Parietal lobe (tissue), 1 donor: Measurements from ENCODE around the gene PCDHB4. TPM values are rescaled to one million over a fixed set of nuclear protein-coding genes. Genes with fewer than 3 reads are reported as not detected.

Source experiments
- total RNA-seq: library from RNA; depleted of rRNA; stranded (reverse); fragments of >200 nt; gene quantifications from one replicate; pipeline ENCODE4 v1.2.3, GENCODE V29; 2014

The PCDHB4 gene
- 11.0 TPM for total RNA-seq

DNA sequence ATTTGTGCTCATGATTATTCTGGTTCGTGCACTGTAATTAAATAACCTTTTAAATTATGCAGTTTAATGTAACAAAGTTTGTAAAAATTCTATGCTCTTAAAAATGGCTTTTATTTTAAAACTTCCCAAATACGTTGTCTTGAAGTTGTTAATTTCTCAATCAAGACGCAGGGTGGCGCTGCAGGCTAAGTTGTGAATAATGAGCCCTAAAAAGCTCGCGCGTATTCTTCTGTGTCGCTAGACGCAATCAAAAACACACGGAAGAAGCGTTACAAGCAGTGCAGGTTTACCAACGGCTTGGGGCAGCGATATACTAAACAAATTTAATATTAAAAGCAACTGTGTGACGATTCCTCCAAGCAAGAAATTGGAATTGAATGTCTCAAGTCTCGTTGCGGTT, at the start of gene PCDHB4:
Gene PCDHB4 (plus strand): TSS at position 256 of the 400 bp plus-strand sequence. CDS start 181 bp downstream, outside the sequence.

DNA sequence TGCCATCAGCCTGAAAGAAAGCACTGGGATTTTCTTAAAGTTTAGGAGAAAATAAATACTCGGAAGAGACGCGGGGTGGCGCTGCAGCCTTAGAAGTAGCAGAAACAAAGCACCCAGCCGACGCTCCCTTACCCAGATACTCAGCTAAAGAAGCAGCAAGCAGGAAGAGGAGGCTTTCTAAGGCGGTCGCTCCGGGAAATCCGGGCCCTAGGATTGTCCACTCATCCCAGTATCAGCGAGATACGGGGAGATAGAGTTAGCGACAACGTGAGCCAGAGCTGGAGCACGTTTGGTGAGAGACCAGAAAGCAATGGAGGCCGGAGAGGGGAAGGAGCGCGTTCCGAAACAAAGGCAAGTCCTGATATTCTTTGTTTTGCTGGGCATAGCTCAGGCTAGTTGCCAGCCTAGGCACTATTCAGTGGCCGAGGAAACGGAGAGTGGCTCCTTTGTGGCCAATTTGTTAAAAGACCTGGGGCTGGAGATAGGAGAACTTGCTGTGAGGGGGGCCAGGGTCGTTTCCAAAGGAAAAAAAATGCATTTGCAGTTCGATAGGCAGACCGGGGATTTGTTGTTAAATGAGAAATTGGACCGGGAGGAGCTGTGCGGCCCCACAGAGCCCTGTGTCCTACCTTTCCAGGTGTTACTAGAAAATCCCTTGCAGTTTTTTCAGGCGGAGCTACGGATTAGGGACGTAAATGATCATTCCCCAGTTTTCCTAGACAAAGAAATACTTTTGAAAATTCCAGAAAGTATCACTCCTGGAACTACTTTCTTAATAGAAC, 26.9 kb upstream of the PCDHB4 start, which contains the start of gene PCDHB2:
Gene PCDHB2 (plus strand): TSS at position 135 of the 782 bp plus-strand sequence. CDS start 176 bp downstream, at position 311.

GRCh38 chr5:141100243-141100805, 21.3 kb upstream of the PCDHB4 start, which contains the start of gene PCDHB3:
Gene PCDHB3 (plus strand): TSS chr5:141100473. CDS start chr5:141100650, 177 bp downstream.

DNA sequence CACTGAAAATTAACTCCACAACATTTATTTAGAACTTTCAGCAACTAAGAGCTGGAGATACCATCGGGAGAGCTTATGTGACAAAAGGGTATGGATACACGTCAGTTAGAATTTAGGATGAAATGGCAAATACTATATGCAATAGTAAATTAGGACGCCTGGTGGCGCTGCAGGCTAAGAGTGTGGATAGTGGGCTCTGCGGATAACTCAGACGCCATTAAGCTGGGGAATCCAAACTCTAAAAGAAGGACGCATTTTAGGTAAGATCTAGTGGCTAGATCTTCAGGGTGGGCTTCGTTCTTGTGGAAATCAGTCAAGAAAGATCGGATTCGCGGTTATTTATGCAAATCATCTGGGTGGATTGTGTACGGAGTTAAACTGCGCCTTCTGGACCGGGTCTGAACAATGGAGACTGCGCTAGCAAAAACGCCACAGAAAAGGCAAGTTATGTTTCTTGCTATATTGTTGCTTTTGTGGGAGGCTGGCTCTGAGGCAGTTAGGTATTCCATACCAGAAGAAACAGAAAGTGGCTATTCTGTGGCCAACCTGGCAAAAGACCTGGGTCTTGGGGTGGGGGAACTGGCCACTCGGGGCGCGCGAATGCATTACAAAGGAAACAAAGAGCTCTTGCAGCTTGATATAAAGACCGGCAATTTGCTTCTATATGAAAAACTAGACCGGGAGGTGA, 13.6 kb downstream of the PCDHB4 start, which contains the start of gene PCDHB5:
Gene PCDHB5 (plus strand): TSS at position 177 of the 688 bp plus-strand sequence. CDS start 229 bp downstream, at position 406.

GRCh38 chr5:141149812-141150211, 28.2 kb downstream of the PCDHB4 start, which contains the start of gene PCDHB6:
Gene PCDHB6 (plus strand): TSS chr5:141150057. CDS start chr5:141150258, 201 bp downstream.

DNA sequence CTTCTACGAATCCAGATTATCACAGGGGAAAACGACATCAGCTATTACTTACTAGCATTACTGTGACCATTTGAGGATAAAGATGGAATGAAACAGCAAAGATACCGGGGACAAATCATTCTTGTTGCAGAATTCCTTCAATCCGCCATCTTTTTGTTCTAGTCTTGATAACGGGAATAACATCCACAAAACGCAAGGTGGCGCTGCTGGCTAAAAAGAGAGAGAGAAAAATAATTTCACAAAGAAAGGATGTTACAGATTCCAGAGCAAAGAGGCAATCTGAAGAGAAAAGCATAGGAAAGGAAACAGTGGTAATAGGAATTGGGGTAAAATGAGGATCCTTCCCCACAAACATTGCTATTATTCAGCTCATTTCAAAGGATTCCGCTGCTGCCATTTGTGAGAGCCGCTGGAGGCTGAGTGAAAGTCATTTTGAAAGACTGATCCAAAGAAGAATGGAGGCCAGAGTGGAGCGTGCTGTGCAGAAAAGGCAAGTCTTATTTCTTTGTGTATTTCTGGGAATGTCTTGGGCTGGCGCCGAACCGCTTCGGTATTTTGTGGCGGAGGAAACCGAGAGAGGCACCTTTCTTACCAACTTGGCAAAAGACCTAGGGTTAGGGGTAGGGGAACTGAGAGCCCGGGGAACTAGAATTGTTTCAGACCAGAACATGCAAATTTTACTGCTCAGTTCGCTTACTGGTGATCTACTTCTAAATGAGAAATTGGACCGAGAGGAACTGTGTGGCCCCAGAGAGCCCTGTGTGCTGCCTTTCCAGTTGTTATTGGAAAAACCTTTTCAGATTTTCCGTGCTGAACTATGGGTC, 51.0 kb downstream of the PCDHB4 start, which contains the start of gene PCDHB7:
Gene PCDHB7 (plus strand): TSS at position 264 of the 824 bp plus-strand sequence. CDS start 192 bp downstream, at position 456.

Other genes with a start within 250 kb of the PCDHB4 start
- 40.4 TPM for gene PCDHA12, start 246.5 kb upstream of the PCDHB4 start, total RNA-seq
- 42.3 TPM for gene PCDHA13, start 239.7 kb upstream of the PCDHB4 start, total RNA-seq
- 66.4 TPM for gene PCDHAC1, start 195.5 kb upstream of the PCDHB4 start, total RNA-seq
- gene PCDHAC2, start 155.3 kb upstream of the PCDHB4 start, total RNA-seq, result 55.1 TPM
- 0.31 TPM for gene PCDHB1, start 70.4 kb upstream of the PCDHB4 start, total RNA-seq
- gene PCDHB2, start 27.2 kb upstream of the PCDHB4 start, total RNA-seq, result 20.3 TPM
- 24.7 TPM for gene PCDHB3, start 21.3 kb upstream of the PCDHB4 start, total RNA-seq
- gene PCDHB5, start 13.4 kb downstream of the PCDHB4 start, total RNA-seq, result 16.3 TPM
- 5.6 TPM for gene PCDHB6, start 28.2 kb downstream of the PCDHB4 start, total RNA-seq
- gene PCDHB7, start 50.8 kb downstream of the PCDHB4 start, total RNA-seq, result 17.8 TPM
- 15.0 TPM for gene PCDHB8, start 56.0 kb downstream of the PCDHB4 start, total RNA-seq
- gene PCDHB16, start 60.6 kb downstream of the PCDHB4 start, total RNA-seq, result 10.6 TPM
- 11.9 TPM for gene PCDHB9, start 65.3 kb downstream of the PCDHB4 start, total RNA-seq
- 26.3 TPM for gene PCDHB10, start 70.5 kb downstream of the PCDHB4 start, total RNA-seq
- gene PCDHB11, start 77.8 kb downstream of the PCDHB4 start, total RNA-seq, result 24.1 TPM
- gene PCDHB12, start 86.9 kb downstream of the PCDHB4 start, total RNA-seq, result 36.9 TPM
- gene PCDHB13, start 92.1 kb downstream of the PCDHB4 start, total RNA-seq, result 29.7 TPM
- 28.2 TPM for gene PCDHB14, start 101.5 kb downstream of the PCDHB4 start, total RNA-seq
- gene PCDHB15, start 123.6 kb downstream of the PCDHB4 start, total RNA-seq, result 32.9 TPM
- 0.63 TPM for gene SLC25A2, start 182.2 kb downstream of the PCDHB4 start, total RNA-seq
- gene TAF7, start 199.0 kb downstream of the PCDHB4 start, total RNA-seq, result 77.3 TPM
- gene PCDHGA1, start 208.7 kb downstream of the PCDHB4 start, total RNA-seq, result 9.1 TPM
- gene PCDHGA2, start 216.9 kb downstream of the PCDHB4 start, total RNA-seq, result 11.9 TPM
- 11.0 TPM for gene PCDHGA3, start 222.0 kb downstream of the PCDHB4 start, total RNA-seq
- 20.3 TPM for gene PCDHGB1, start 228.3 kb downstream of the PCDHB4 start, total RNA-seq
- gene PCDHGA4, start 233.2 kb downstream of the PCDHB4 start, total RNA-seq, result 21.6 TPM
- 21.9 TPM for gene PCDHGB2, start 238.2 kb downstream of the PCDHB4 start, total RNA-seq
- 17.8 TPM for gene PCDHGA5, start 242.3 kb downstream of the PCDHB4 start, total RNA-seq
- 31.0 TPM for gene PCDHGB3, start 248.4 kb downstream of the PCDHB4 start, total RNA-seq